Neural cell (in vitro differentiated cells): ENCODE data around the gene C4A. TPM values are rescaled to one million over a fixed set of nuclear protein-coding genes. Genes with fewer than 3 reads are reported as not detected.

ENCODE experiments used
- H2AFZ ChIP-seq: fragments of 200-600, 300-800 bp; sonication (generic), shearing (Covaris generic); 2 replicates; pipeline ENCODE4 v1.6.0; 2014; ENCODE audit warnings: low read depth, mild to moderate bottlenecking, antibody characterized with exemption, low read length, moderate library complexity
- H3F3A ChIP-seq: fragments of 200-600 bp; shearing (Covaris generic); 2 replicates; pipeline ENCODE4 v1.6.1; 2016; ENCODE audit warnings: mild to moderate bottlenecking, moderate library complexity, mixed read lengths, antibody characterized with exemption, low read length; ENCODE audit not compliant: insufficient read depth, poor library complexity, severe bottlenecking
- H3K27ac ChIP-seq: fragments of 200-600, 300-800 bp; sonication (generic), shearing (Covaris generic); 2 replicates; pipeline ENCODE4 v1.5.1; 2014; ENCODE audit warnings: mild to moderate bottlenecking, low read length, moderate library complexity
- H3K27me3 ChIP-seq: fragments of 300-800, 200-600 bp; sonication (generic), shearing (Covaris generic); 2 replicates; pipeline ENCODE4 v1.6.0; 2014; ENCODE audit warnings: mild to moderate bottlenecking, low read depth, low read length, moderate library complexity; ENCODE audit not compliant: insufficient read depth
- H3K36me3 ChIP-seq: fragments of 300-800, 200-600 bp; sonication (generic), shearing (Covaris generic); 2 replicates; pipeline ENCODE4 v1.5.1; 2014; ENCODE audit warnings: mild to moderate bottlenecking, antibody characterized with exemption, low read length, moderate library complexity; ENCODE audit not compliant: insufficient read depth
- H3K4me2 ChIP-seq: fragments of 300-800, 200-600 bp; sonication (generic), shearing (Covaris generic); 2 replicates; pipeline ENCODE4 v1.6.0; 2014; ENCODE audit warnings: mild to moderate bottlenecking, low read length
- H3K4me3 ChIP-seq: fragments of 300-800, 200-600 bp; sonication (generic), shearing (Covaris generic); 2 replicates; pipeline ENCODE4 v1.5.1; 2014; ENCODE audit warnings: mild to moderate bottlenecking, low read length, moderate library complexity
- H3K79me2 ChIP-seq: fragments of 200-600 bp; shearing (Covaris generic); replicated peaks from 2 replicates; pipeline ENCODE4 v1.6.0; 2014; ENCODE audit warnings: mild to moderate bottlenecking, low read length, moderate library complexity; ENCODE audit not compliant: insufficient read depth
- H3K9ac ChIP-seq: fragments of 300-800, 200-600 bp; sonication (generic), shearing (Covaris generic); 2 replicates; pipeline ENCODE4 v1.6.1; 2016; ENCODE audit warnings: mild to moderate bottlenecking, low read length, mixed read lengths
- H3K9me2 ChIP-seq: fragments of 200-600 bp; shearing (Covaris generic); 2 replicates; pipeline ENCODE4 v1.6.1; 2016; ENCODE audit warnings: mild to moderate bottlenecking, low read length, mixed read lengths; ENCODE audit not compliant: insufficient read depth
- H3K9me3 ChIP-seq: fragments of 200-600, 300-800 bp; sonication (generic), shearing (Covaris generic); 2 replicates; pipeline ENCODE4 v1.6.1; 2016; ENCODE audit warnings: mild to moderate bottlenecking, mixed run types, low read length, moderate library complexity, mixed read lengths
- H4K20me1 ChIP-seq: fragments of 200-600 bp; shearing (Covaris generic); 2 replicates; pipeline ENCODE4 v1.6.1; 2016; ENCODE audit warnings: mild to moderate bottlenecking, mixed run types; ENCODE audit not compliant: insufficient read depth
- EZH2 ChIP-seq: fragments of 200-600, 300-800 bp; shearing (Covaris generic), sonication (generic); IDR thresholded peaks from 2 replicates; pipeline ENCODE4 v1.6.1; 2014; ENCODE audit warnings: antibody characterized with exemption, low read length, borderline replicate concordance, mild to moderate bottlenecking; ENCODE audit not compliant: insufficient read depth, poor library complexity, severe bottlenecking
- MXI1 ChIP-seq: fragments of 450-650 bp; conservative IDR thresholded peaks from 2 replicates; pipeline ENCODE4 v1.6.1; 2014; ENCODE audit warnings: antibody characterized with exemption, mild to moderate bottlenecking; ENCODE audit not compliant: poor library complexity, severe bottlenecking
- POLR2AphosphoS5 ChIP-seq: IDR thresholded peaks from 2 replicates; pipeline ENCODE4 v1.6.1; 2012
- REST ChIP-seq: IDR thresholded peaks from 2 replicates; pipeline ENCODE4 v1.6.1; 2012; ENCODE audit warnings: borderline replicate concordance
- polyA plus RNA-seq: library from polyadenylated mRNA; depleted of rRNA; stranded (reverse); fragments of >200 nt; gene quantifications from 2 replicates; pipeline ENCODE4 v1.2.3, GENCODE V29; 2014
- small RNA-seq, 3 experiments: library from RNA; depleted of rRNA; stranded (forward); fragments of <200 nt; gene quantifications; one replicate each; pipeline ENCODE3, GENCODE V24; 2012

Gene C4A
- polyA plus RNA-seq, 1 donor from 2014 or later, result 4.4 TPM

GRCh38 chr6:32050562-32050961, 68.7 kb downstream of the C4A start:
- no peak overlapping the region for H3K27ac ChIP-seq
- no peaks in the 10 kb centered on the region for H3F3A ChIP-seq

More at GRCh38 chr6:32050562-32050961, 68.7 kb downstream of the C4A start:
- H3K4me2 ChIP-seq, result no peak overlapping the region
- H3K79me2 ChIP-seq, result no peaks in the 10 kb centered on the region
- H3K27me3 ChIP-seq, result no peaks in the 10 kb centered on the region
- H4K20me1 ChIP-seq, result no peaks in the 10 kb centered on the region
- H3K36me3 ChIP-seq, result no peaks in the 10 kb centered on the region
- TF ChIP-seq POLR2AphosphoS5, result no peak
- no peak for TF ChIP-seq REST
- TF ChIP-seq EZH2, result no peak
- no peak for TF ChIP-seq MXI1
- no peak overlapping the region for H3K4me3 ChIP-seq
- H3K9me2 ChIP-seq, result no peaks in the 10 kb centered on the region
- no peak overlapping the region for H2AFZ ChIP-seq
- H3K9ac ChIP-seq, result no peak overlapping the region
- H3K9me3 ChIP-seq, result no peaks in the 10 kb centered on the region

Small RNA genes lying within 50 kb of the gene (small RNA-seq; reads per million reads assigned to genes)
- 0 reads per million in 3 experiments for gene AL645922.1

Other genes starting within 250 kb of the C4A start
- gene CLIC1, start 245.5 kb upstream of the C4A start, polyA plus RNA-seq, result 5.5 and 5.7 TPM in 2 replicates
- gene MSH5, start 242.1 kb upstream of the C4A start, polyA plus RNA-seq, result 5.1 and 7.8 TPM in 2 replicates
- 1.3 TPM in 1 of 2 replicates, not detected in the other for gene SAPCD1, start 219.4 kb upstream of the C4A start, polyA plus RNA-seq
- 5.3 and 5.7 TPM in 2 replicates for gene VWA7, start 204.7 kb upstream of the C4A start, polyA plus RNA-seq
- 40.9 and 49.4 TPM in 2 replicates for gene VARS1, start 186.3 kb upstream of the C4A start, polyA plus RNA-seq
- 68.5 and 87.6 TPM in 2 replicates for gene LSM2, start 175.1 kb upstream of the C4A start, polyA plus RNA-seq
- gene HSPA1L, start 166.8 kb upstream of the C4A start, polyA plus RNA-seq, result 1.6 and 2.6 TPM in 2 replicates
- 50.9 and 54.5 TPM in 2 replicates for gene HSPA1A, start 166.5 kb upstream of the C4A start, polyA plus RNA-seq
- 120 and 128 TPM in 2 replicates for gene HSPA1B, start 154.3 kb upstream of the C4A start, polyA plus RNA-seq
- 40.9 and 47.0 TPM in 2 replicates for gene NEU1, start 119.2 kb upstream of the C4A start, polyA plus RNA-seq
- gene SLC44A4, start 103.1 kb upstream of the C4A start, polyA plus RNA-seq, result 0.09 and 0.46 TPM in 2 replicates
- 102 and 121 TPM in 2 replicates for gene EHMT2, start 84.4 kb upstream of the C4A start, polyA plus RNA-seq
- 19.2 and 21.4 TPM in 2 replicates for gene ZBTB12, start 80.0 kb upstream of the C4A start, polyA plus RNA-seq
- 1.2 and 1.5 TPM in 2 replicates for gene C2, start 54.3 kb upstream of the C4A start, polyA plus RNA-seq
- 0.97 TPM in 1 of 2 replicates, not detected in the other for gene CFB, start 36.0 kb upstream of the C4A start, polyA plus RNA-seq
- gene NELFE, start 23.1 kb upstream of the C4A start, polyA plus RNA-seq, result 103 and 117 TPM in 2 replicates
- gene SKIC2, start 22.9 kb upstream of the C4A start, polyA plus RNA-seq, result 48.2 and 51.7 TPM in 2 replicates
- 20.0 and 29.2 TPM in 2 replicates for gene DXO, start 9.9 kb upstream of the C4A start, polyA plus RNA-seq
- gene C4B, start 32.7 kb downstream of the C4A start, polyA plus RNA-seq, result 4.4 and 4.6 TPM in 2 replicates
- 1.9 and 4.5 TPM in 2 replicates for gene CYP21A2, start 56.4 kb downstream of the C4A start, polyA plus RNA-seq
- 3.3 and 3.6 TPM in 2 replicates for gene TNXB, start 127.3 kb downstream of the C4A start, polyA plus RNA-seq
- gene ATF6B, start 146.2 kb downstream of the C4A start, polyA plus RNA-seq, result 44.3 and 49.3 TPM in 2 replicates
- 8.6 and 10.9 TPM in 2 replicates for gene FKBPL, start 148.2 kb downstream of the C4A start, polyA plus RNA-seq
- 0.22 TPM in 1 of 2 replicates, not detected in the other for gene PRRT1, start 169.9 kb downstream of the C4A start, polyA plus RNA-seq
- gene PPT2, start 172.1 kb downstream of the C4A start, polyA plus RNA-seq, result 53.5 and 330 TPM in 2 replicates
- 22.1 and 22.4 TPM in 2 replicates for gene EGFL8, start 182.5 kb downstream of the C4A start, polyA plus RNA-seq
- 24.7 and 28.4 TPM in 2 replicates for gene AGPAT1, start 194.0 kb downstream of the C4A start, polyA plus RNA-seq
- gene RNF5, start 196.3 kb downstream of the C4A start, polyA plus RNA-seq, result 342 and 369 TPM in 2 replicates
- gene AGER, start 202.2 kb downstream of the C4A start, polyA plus RNA-seq, result 7.2 and 7.5 TPM in 2 replicates
- 53.2 and 78.7 TPM in 2 replicates for gene PBX2, start 208.1 kb downstream of the C4A start, polyA plus RNA-seq
- 0.88 and 1.2 TPM in 2 replicates for gene GPSM3, start 210.6 kb downstream of the C4A start, polyA plus RNA-seq
- 5.5 and 5.7 TPM in 2 replicates for gene NOTCH4, start 242.0 kb downstream of the C4A start, polyA plus RNA-seq